Measurements from ENCODE around the gene C6orf132.

DNA sequence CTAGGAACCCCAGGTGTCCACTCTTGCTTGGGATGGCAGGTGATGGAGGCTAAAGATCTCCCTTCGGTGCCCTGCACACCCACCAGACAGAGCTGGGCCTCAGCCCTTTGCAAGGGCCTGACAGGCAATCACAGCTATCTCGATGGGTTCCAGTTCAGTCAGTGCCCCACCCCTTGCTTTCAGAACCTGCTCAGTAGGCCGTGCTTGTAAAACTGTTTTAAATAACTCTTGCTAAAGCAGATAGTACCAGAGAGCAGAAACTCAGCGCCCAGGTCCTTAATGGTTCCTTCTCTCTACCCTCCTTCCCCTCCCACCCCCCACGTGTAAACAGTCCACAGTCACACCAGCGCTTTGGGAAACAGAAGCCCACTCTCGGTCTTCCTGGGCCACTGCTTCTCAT is 39.2 kb downstream of the C6orf132 start:
- no peak for TF ChIP-seq EZH2phosphoT487 (IDR thresholded peaks at IDR 0.05; ENCODE audit: low read length)
- no peak for TF ChIP-seq EZH2 (optimal IDR thresholded peaks at IDR 0.05; ENCODE audit: low read depth, low read length)
- TF ChIP-seq CTCF (IDR thresholded peaks at IDR 0.05; ENCODE audit: low read length): no peak

All from MM.1S (cell line).